ENCODE results near the gene SLC66A3.

- TF ChIP-seq CTCF (IDR thresholded peaks at IDR 0.05) (no peak), EP300 (IDR thresholded peaks at IDR 0.05) (no peak)
Measured at GRCh38 chr2:11156396-11157075, 1.3 kb downstream of the SLC66A3 start.
